Neural crest cell (in vitro differentiated cells): ENCODE results near the gene PPP2R5D. TPM values are rescaled to one million over a fixed set of nuclear protein-coding genes. Genes with fewer than 3 reads are reported as not detected.

Experiments
- DNase-seq: peaks from one replicate; pipeline ENCODE4 v3.0.0; 2021; ENCODE audit warnings: low read depth, mixed read lengths, low spot score
- H3K27ac Mint-ChIP-seq: one replicate; pipeline ENCODE4 v1.8.0; 2021; ENCODE audit warnings: mild to moderate bottlenecking, mixed read lengths; ENCODE audit not compliant: unreplicated experiment
- H3K27me3 Mint-ChIP-seq: 2 replicates; pipeline ENCODE4 v1.8.0; 2021; ENCODE audit warnings: low read depth, mild to moderate bottlenecking, mixed read lengths
- H3K36me3 Mint-ChIP-seq: 2 replicates; pipeline ENCODE4 v1.8.0; 2021; ENCODE audit warnings: low read depth, mild to moderate bottlenecking, mixed read lengths
- H3K4me1 Mint-ChIP-seq: 2 replicates; pipeline ENCODE4 v1.8.0; 2021; ENCODE audit warnings: mixed read lengths
- H3K4me3 Mint-ChIP-seq: one replicate; pipeline ENCODE4 v1.8.0; 2021; ENCODE audit warnings: mild to moderate bottlenecking, mixed read lengths
- H3K9me3 Mint-ChIP-seq: 2 replicates; pipeline ENCODE4 v1.8.0; 2021; ENCODE audit warnings: mixed read lengths
- total RNA-seq: library from RNA; stranded (reverse); gene quantifications from 2 replicates; pipeline ENCODE4 v1.2.1, GENCODE V29; 2021
- TF ChIP-seq, protein P1 (sequence below): fragments of 200-600 bp; sonication (generic); conservative IDR thresholded peaks from 2 replicates; pipeline ENCODE4 v1.5.0; 2021; ENCODE audit warnings: antibody characterized with exemption, mild to moderate bottlenecking

Gene PPP2R5D
- total RNA-seq, 1 donor from 2014 or later: 67.5 TPM

GRCh38 chr6:43005844-43006243, 21.5 kb downstream of the PPP2R5D start:
- TF ChIP-seq, protein P1, sequence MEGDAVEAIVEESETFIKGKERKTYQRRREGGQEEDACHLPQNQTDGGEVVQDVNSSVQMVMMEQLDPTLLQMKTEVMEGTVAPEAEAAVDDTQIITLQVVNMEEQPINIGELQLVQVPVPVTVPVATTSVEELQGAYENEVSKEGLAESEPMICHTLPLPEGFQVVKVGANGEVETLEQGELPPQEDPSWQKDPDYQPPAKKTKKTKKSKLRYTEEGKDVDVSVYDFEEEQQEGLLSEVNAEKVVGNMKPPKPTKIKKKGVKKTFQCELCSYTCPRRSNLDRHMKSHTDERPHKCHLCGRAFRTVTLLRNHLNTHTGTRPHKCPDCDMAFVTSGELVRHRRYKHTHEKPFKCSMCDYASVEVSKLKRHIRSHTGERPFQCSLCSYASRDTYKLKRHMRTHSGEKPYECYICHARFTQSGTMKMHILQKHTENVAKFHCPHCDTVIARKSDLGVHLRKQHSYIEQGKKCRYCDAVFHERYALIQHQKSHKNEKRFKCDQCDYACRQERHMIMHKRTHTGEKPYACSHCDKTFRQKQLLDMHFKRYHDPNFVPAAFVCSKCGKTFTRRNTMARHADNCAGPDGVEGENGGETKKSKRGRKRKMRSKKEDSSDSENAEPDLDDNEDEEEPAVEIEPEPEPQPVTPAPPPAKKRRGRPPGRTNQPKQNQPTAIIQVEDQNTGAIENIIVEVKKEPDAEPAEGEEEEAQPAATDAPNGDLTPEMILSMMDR: no peak
- H3K4me1 Mint-ChIP-seq: no peaks in the 10 kb centered on the region
- peaks cover 8% of the 10 kb centered on the region for H3K36me3 Mint-ChIP-seq
- no peaks in the 10 kb centered on the region for H3K27me3 Mint-ChIP-seq
- DNase-seq: no peak
- no peak overlapping the region for H3K4me3 Mint-ChIP-seq
- H3K9me3 Mint-ChIP-seq: no peaks in the 10 kb centered on the region
- H3K27ac Mint-ChIP-seq: no peak overlapping the region

- no peaks in the 10 kb centered on the region for H3K27me3 Mint-ChIP-seq
- DNase-seq: no peak
- H3K27ac Mint-ChIP-seq: no peak overlapping the region
- TF ChIP-seq, protein P1: no peak
- H3K9me3 Mint-ChIP-seq: no peaks in the 10 kb centered on the region
- no peak overlapping the region for H3K4me3 Mint-ChIP-seq
- H3K4me1 Mint-ChIP-seq: no peaks in the 10 kb centered on the region
- H3K36me3 Mint-ChIP-seq: peaks cover 8% of the 10 kb centered on the region
These were observed 21.9 kb downstream of the PPP2R5D start for GRCh38 chr6:43006251-43006650.

DNA sequence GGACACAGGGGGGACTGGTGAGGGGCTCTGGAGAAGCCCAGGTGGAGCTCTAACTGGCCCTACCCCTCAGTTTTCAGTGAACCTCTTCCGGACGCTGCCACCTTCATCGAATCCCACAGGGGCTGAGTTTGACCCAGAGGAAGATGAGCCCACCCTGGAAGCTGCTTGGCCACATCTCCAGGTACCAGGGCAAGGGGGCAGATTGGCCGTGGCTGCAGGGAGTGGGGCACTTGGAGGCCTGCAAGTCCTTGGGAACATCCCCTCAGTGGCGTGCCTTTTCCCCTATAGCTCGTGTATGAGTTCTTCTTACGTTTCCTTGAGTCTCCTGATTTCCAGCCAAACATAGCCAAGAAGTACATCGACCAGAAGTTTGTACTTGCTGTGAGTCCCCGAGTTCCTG, 22.8 kb downstream of the PPP2R5D start:
- Mint-ChIP-seq H3K27ac (no peak overlapping the region), H3K27me3 (no peaks in the 10 kb centered on the region), H3K9me3 (no peaks in the 10 kb centered on the region), H3K36me3 (peaks cover 8% of the 10 kb centered on the region), H3K4me1 (peaks cover 2% of the 10 kb centered on the region), H3K4me3 (peak overlapping the region; percentile 14)
- DNase-seq: no peak
- TF ChIP-seq, protein P1: no peak

DNA sequence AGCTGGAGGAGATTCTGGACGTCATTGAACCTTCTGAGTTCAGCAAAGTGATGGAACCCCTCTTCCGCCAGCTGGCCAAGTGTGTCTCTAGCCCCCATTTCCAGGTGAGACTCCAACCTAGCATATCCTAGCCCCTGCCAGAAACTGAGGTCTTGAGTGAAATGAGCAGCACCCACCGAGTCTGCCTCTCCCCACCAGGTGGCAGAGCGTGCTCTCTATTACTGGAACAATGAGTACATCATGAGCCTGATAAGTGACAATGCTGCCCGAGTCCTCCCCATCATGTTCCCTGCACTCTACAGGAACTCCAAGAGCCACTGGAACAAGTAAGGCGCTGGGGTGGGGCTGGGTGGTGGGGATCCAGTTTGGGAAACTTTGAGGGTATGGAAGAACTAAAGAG, 24.8 kb downstream of the PPP2R5D start:
- H3K4me3 Mint-ChIP-seq: peak overlapping the region; percentile 51
- no peaks in the 10 kb centered on the region for H3K9me3 Mint-ChIP-seq
- peaks cover 20% of the 10 kb centered on the region for H3K4me1 Mint-ChIP-seq
- peak; percentile 27 for DNase-seq
- no peak overlapping the region for H3K27ac Mint-ChIP-seq
- H3K36me3 Mint-ChIP-seq: peaks cover 8% of the 10 kb centered on the region
- H3K27me3 Mint-ChIP-seq: no peaks in the 10 kb centered on the region
- TF ChIP-seq, protein P1: peak; percentile 59

- no peaks in the 10 kb centered on the region for H3K27me3 Mint-ChIP-seq
- TF ChIP-seq, protein P1: no peak
- H3K4me3 Mint-ChIP-seq: peak overlapping the region; percentile 97
- peaks cover 4% of the 10 kb centered on the region for H3K36me3 Mint-ChIP-seq
- peaks cover 30% of the 10 kb centered on the region for H3K4me1 Mint-ChIP-seq
- no peak for DNase-seq
- H3K27ac Mint-ChIP-seq: no peak overlapping the region
- H3K9me3 Mint-ChIP-seq: no peaks in the 10 kb centered on the region
These were observed 26.8 kb downstream of the PPP2R5D start for GRCh38 chr6:43011207-43011606.

GRCh38 chr6:43012364-43012763, 28.0 kb downstream of the PPP2R5D start:
- H3K9me3 Mint-ChIP-seq: no peaks in the 10 kb centered on the region
- H3K27ac Mint-ChIP-seq: peak overlapping the region; percentile 59
- DNase-seq: no peak
- TF ChIP-seq, protein P1: no peak
- H3K4me1 Mint-ChIP-seq: peaks cover 30% of the 10 kb centered on the region
- H3K4me3 Mint-ChIP-seq: peak overlapping the region; percentile 97
- peaks cover 3% of the 10 kb centered on the region for H3K36me3 Mint-ChIP-seq
- no peaks in the 10 kb centered on the region for H3K27me3 Mint-ChIP-seq
